ENCODE measurements around the gene ZIC4.

Gene ZIC4

DNA sequence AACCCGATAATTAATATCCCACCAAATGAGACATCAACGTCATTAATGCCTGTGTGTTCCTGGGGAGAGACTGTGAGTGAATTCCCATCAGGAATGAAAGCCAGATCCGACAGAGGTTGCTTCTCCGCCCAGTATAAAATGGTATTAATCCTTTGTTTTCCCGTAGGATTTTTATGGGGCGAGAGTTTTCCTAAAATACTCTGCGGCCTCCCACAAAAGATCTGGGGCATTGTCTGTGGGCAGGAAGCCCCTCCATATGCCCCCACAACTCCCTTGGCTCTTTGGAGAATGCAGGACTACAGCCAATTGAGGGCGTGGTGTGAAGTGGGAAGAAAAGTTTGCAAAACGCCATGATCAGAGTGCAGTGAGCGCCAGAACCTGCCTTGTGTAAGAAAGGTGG is 26.7 kb downstream of the ZIC4 start:
- no peak for ATAC-seq
- TF ChIP-seq BACH2 (CRISPR knock-in tag; IDR thresholded peaks at IDR 0.05; ENCODE audit: borderline replicate concordance), result no peak
- no peak for TF ChIP-seq TCF4 (CRISPR knock-in tag; IDR thresholded peaks at IDR 0.05; ENCODE audit: borderline replicate concordance)
- TF ChIP-seq CSDC2 (CRISPR knock-in tag; IDR thresholded peaks at IDR 0.05), result no peak
- no peak for TF ChIP-seq ZFP3 (CRISPR knock-in tag; IDR thresholded peaks at IDR 0.05)
- TF ChIP-seq, protein P1, sequence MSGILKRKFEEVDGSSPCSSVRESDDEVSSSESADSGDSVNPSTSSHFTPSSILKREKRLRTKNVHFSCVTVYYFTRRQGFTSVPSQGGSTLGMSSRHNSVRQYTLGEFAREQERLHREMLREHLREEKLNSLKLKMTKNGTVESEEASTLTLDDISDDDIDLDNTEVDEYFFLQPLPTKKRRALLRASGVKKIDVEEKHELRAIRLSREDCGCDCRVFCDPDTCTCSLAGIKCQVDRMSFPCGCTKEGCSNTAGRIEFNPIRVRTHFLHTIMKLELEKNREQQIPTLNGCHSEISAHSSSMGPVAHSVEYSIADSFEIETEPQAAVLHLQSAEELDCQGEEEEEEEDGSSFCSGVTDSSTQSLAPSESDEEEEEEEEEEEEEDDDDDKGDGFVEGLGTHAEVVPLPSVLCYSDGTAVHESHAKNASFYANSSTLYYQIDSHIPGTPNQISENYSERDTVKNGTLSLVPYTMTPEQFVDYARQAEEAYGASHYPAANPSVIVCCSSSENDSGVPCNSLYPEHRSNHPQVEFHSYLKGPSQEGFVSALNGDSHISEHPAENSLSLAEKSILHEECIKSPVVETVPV (CRISPR knock-in tag; IDR thresholded peaks at IDR 0.05), result no peak
- no peak for TF ChIP-seq ZFP30 (CRISPR knock-in tag; IDR thresholded peaks at IDR 0.05)
- TF ChIP-seq, protein P2, sequence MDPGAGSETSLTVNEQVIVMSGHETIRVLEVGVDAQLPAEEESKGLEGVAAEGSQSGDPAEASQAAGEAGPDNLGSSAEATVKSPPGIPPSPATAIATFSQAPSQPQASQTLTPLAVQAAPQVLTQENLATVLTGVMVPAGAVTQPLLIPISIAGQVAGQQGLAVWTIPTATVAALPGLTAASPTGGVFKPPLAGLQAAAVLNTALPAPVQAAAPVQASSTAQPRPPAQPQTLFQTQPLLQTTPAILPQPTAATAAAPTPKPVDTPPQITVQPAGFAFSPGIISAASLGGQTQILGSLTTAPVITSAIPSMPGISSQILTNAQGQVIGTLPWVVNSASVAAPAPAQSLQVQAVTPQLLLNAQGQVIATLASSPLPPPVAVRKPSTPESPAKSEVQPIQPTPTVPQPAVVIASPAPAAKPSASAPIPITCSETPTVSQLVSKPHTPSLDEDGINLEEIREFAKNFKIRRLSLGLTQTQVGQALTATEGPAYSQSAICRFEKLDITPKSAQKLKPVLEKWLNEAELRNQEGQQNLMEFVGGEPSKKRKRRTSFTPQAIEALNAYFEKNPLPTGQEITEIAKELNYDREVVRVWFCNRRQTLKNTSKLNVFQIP (CRISPR knock-in tag; IDR thresholded peaks at IDR 0.05; ENCODE audit: borderline replicate concordance, low read depth), result no peak
- TF ChIP-seq GLIS3 (CRISPR knock-in tag; IDR thresholded peaks at IDR 0.05), result no peak
- no peak for TF ChIP-seq TOX (CRISPR knock-in tag; IDR thresholded peaks at IDR 0.05; ENCODE audit: borderline replicate concordance)
- TF ChIP-seq, protein P3, sequence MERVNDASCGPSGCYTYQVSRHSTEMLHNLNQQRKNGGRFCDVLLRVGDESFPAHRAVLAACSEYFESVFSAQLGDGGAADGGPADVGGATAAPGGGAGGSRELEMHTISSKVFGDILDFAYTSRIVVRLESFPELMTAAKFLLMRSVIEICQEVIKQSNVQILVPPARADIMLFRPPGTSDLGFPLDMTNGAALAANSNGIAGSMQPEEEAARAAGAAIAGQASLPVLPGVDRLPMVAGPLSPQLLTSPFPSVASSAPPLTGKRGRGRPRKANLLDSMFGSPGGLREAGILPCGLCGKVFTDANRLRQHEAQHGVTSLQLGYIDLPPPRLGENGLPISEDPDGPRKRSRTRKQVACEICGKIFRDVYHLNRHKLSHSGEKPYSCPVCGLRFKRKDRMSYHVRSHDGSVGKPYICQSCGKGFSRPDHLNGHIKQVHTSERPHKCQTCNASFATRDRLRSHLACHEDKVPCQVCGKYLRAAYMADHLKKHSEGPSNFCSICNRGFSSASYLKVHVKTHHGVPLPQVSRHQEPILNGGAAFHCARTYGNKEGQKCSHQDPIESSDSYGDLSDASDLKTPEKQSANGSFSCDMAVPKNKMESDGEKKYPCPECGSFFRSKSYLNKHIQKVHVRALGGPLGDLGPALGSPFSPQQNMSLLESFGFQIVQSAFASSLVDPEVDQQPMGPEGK (CRISPR knock-in tag; IDR thresholded peaks at IDR 0.05; ENCODE audit: borderline replicate concordance), result no peak
- TF ChIP-seq SNAI2 (CRISPR knock-in tag; IDR thresholded peaks at IDR 0.05), result no peak

DNA sequence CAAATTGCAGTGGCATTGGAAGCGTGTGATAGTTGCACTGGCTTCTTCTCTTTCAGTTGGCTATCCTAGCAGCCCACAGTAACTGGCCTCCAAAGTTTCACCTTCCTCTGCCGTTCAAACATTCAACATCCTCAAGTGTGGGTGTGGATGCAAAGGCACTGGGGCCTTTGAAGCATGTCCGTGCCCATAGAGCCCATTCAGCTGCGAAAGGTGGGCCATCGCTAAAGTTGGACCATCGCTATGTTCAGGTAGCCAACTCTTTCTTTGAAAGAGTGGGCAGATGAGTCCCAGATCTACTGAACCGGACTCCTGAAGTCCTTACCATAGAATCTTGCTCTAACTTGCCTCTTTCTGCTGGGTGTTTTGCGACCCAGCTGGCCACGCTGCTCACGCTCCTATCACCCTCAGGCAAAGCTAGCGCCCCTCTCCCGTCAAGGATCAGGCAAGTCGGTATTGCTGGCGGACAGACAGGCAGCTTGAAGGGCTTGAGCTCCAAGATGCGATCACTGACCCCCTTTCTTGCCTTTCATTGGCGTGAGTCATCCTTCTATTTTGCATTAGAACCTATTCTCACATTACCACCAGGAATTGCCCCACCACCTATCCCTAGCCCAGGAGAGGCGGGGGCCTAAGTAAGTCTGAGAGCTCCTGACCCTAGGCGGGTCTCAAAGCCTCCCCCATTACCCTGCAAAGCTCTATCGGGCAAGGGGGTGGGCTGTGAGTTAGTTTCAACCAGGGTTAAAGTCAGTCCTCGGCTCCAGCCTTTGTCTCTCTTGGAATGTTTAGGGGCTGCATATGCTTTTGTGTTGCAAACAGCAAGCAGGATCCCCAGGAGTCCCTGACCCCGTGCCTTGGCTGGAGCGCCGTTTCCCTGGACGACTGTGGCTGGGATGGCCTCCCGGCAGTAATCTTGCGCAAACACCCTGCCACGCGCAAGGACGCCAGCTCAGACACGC is 28.7 kb downstream of the ZIC4 start:
- ATAC-seq, result no peak
- TF ChIP-seq ZFP3 (CRISPR knock-in tag; IDR thresholded peaks at IDR 0.05) (no peak), ZC3H10 (CRISPR knock-in tag; IDR thresholded peaks at IDR 0.05) (no peak), CSDC2 (CRISPR knock-in tag; IDR thresholded peaks at IDR 0.05) (no peak), PPARA (CRISPR knock-in tag; IDR thresholded peaks at IDR 0.05; ENCODE audit: borderline replicate concordance) (no peak), ZNF8 (CRISPR knock-in tag; IDR thresholded peaks at IDR 0.05) (no peak), ZFP30 (CRISPR knock-in tag; IDR thresholded peaks at IDR 0.05) (no peak), ESRRG (CRISPR knock-in tag; IDR thresholded peaks at IDR 0.05) (no peak), BACH2 (CRISPR knock-in tag; IDR thresholded peaks at IDR 0.05; ENCODE audit: borderline replicate concordance) (no peak), SNAI2 (CRISPR knock-in tag; IDR thresholded peaks at IDR 0.05) (no peak), RARB (CRISPR knock-in tag; IDR thresholded peaks at IDR 0.05) (no peak), ISL1 (CRISPR knock-in tag; IDR thresholded peaks at IDR 0.05) (no peak), OSR1 (CRISPR knock-in tag; IDR thresholded peaks at IDR 0.05) (no peak), ZNF565 (CRISPR knock-in tag; conservative IDR thresholded peaks at IDR 0.05; ENCODE audit: low read depth) (no peak)
- TF ChIP-seq, protein P4, sequence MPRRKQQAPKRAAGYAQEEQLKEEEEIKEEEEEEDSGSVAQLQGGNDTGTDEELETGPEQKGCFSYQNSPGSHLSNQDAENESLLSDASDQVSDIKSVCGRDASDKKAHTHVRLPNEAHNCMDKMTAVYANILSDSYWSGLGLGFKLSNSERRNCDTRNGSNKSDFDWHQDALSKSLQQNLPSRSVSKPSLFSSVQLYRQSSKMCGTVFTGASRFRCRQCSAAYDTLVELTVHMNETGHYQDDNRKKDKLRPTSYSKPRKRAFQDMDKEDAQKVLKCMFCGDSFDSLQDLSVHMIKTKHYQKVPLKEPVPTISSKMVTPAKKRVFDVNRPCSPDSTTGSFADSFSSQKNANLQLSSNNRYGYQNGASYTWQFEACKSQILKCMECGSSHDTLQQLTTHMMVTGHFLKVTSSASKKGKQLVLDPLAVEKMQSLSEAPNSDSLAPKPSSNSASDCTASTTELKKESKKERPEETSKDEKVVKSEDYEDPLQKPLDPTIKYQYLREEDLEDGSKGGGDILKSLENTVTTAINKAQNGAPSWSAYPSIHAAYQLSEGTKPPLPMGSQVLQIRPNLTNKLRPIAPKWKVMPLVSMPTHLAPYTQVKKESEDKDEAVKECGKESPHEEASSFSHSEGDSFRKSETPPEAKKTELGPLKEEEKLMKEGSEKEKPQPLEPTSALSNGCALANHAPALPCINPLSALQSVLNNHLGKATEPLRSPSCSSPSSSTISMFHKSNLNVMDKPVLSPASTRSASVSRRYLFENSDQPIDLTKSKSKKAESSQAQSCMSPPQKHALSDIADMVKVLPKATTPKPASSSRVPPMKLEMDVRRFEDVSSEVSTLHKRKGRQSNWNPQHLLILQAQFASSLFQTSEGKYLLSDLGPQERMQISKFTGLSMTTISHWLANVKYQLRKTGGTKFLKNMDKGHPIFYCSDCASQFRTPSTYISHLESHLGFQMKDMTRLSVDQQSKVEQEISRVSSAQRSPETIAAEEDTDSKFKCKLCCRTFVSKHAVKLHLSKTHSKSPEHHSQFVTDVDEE (CRISPR knock-in tag; IDR thresholded peaks at IDR 0.05), result no peak
- TF ChIP-seq, protein P3 (CRISPR knock-in tag; IDR thresholded peaks at IDR 0.05; ENCODE audit: borderline replicate concordance), result no peak
- TF ChIP-seq, protein P5, sequence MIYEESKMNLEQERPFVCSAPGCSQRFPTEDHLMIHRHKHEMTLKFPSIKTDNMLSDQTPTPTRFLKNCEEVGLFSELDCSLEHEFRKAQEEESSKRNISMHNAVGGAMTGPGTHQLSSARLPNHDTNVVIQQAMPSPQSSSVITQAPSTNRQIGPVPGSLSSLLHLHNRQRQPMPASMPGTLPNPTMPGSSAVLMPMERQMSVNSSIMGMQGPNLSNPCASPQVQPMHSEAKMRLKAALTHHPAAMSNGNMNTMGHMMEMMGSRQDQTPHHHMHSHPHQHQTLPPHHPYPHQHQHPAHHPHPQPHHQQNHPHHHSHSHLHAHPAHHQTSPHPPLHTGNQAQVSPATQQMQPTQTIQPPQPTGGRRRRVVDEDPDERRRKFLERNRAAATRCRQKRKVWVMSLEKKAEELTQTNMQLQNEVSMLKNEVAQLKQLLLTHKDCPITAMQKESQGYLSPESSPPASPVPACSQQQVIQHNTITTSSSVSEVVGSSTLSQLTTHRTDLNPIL (CRISPR knock-in tag; IDR thresholded peaks at IDR 0.05; ENCODE audit: low read depth), result no peak
- TF ChIP-seq, protein P1 (CRISPR knock-in tag; IDR thresholded peaks at IDR 0.05), result no peak
- TF ChIP-seq, protein P2 (CRISPR knock-in tag; IDR thresholded peaks at IDR 0.05; ENCODE audit: borderline replicate concordance, low read depth), result no peak
